Measurements from ENCODE around the gene SH3RF3.

- TF ChIP-seq, protein P1, sequence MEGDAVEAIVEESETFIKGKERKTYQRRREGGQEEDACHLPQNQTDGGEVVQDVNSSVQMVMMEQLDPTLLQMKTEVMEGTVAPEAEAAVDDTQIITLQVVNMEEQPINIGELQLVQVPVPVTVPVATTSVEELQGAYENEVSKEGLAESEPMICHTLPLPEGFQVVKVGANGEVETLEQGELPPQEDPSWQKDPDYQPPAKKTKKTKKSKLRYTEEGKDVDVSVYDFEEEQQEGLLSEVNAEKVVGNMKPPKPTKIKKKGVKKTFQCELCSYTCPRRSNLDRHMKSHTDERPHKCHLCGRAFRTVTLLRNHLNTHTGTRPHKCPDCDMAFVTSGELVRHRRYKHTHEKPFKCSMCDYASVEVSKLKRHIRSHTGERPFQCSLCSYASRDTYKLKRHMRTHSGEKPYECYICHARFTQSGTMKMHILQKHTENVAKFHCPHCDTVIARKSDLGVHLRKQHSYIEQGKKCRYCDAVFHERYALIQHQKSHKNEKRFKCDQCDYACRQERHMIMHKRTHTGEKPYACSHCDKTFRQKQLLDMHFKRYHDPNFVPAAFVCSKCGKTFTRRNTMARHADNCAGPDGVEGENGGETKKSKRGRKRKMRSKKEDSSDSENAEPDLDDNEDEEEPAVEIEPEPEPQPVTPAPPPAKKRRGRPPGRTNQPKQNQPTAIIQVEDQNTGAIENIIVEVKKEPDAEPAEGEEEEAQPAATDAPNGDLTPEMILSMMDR (IDR thresholded peaks at IDR 0.05 in 4 of 5, conservative IDR thresholded peaks at IDR 0.05 in 1 of 5): no peak
- no peak for TF ChIP-seq POLR2A (IDR thresholded peaks at IDR 0.05)
Observed at GRCh38 chr2:109141006-109141600, 12.1 kb downstream of the SH3RF3 start.
